Liver (tissue), 9 donors: ENCODE data around the gene PANK2. TPM values are rescaled to one million over a fixed set of nuclear protein-coding genes. Genes with fewer than 3 reads are reported as not detected.

Source experiments
- DNase-seq: peaks from one replicate; pipeline ENCODE4 v3.0.0-alpha.2; 2017; ENCODE audit warnings: low spot score
- H3K27ac ChIP-seq, 2 donors: one replicate each; pipeline ENCODE4 v1.7.0; 2013; ENCODE audit warnings: inconsistent platforms in 2 of 2, low read length in 2 of 2, control low read depth in 1 of 2, low read depth in 1 of 2, mild to moderate bottlenecking in 1 of 2
- H3K27me3 ChIP-seq, 4 donors: one replicate each; pipeline versions ENCODE4 v1.6.1 to v1.7.0; 2013; ENCODE audit warnings: low read length in 3 of 4, inconsistent platforms in 1 of 4, mild to moderate bottlenecking in 1 of 4, moderate library complexity in 1 of 4; ENCODE audit not compliant: control insufficient read depth in 4 of 4, insufficient read depth in 4 of 4
- H3K36me3 ChIP-seq, 4 donors: one replicate each; pipeline versions ENCODE4 v1.6.1 to v1.7.0; 2013; ENCODE audit warnings: low read length in 3 of 4, mild to moderate bottlenecking in 3 of 4, low read depth in 1 of 4, moderate library complexity in 1 of 4; ENCODE audit not compliant: control insufficient read depth in 4 of 4, insufficient read depth in 3 of 4
- H3K4me1 ChIP-seq, 4 donors: one replicate each; pipeline versions ENCODE4 v1.6.1 to v1.7.0; 2013; ENCODE audit warnings: low read length in 3 of 4, mild to moderate bottlenecking in 3 of 4, moderate library complexity in 1 of 4; ENCODE audit not compliant: control insufficient read depth in 4 of 4, insufficient read depth in 4 of 4
- H3K4me3 ChIP-seq, 3 donors: one replicate each; pipeline versions ENCODE4 v1.6.1 to v1.7.0; 2013; ENCODE audit warnings: low read length in 3 of 3, control low read depth in 1 of 3, low read depth in 1 of 3, mild to moderate bottlenecking in 1 of 3
- H3K9ac ChIP-seq, 2 donors: one replicate each; pipeline ENCODE4 v1.7.0; 2013; ENCODE audit warnings: low read length in 2 of 2, mild to moderate bottlenecking in 2 of 2, moderate library complexity in 2 of 2, control low read depth in 1 of 2, low read depth in 1 of 2
- H3K9me3 ChIP-seq, 4 donors: one replicate each; pipeline versions ENCODE4 v1.6.1 to v1.7.0; 2013; ENCODE audit warnings: low read length in 3 of 4; ENCODE audit not compliant: control insufficient read depth in 4 of 4
- ATF3 ChIP-seq: IDR thresholded peaks from 2 replicates; pipeline ENCODE4 v1.6.1; 2016; ENCODE audit warnings: antibody characterized with exemption
- EGR1 ChIP-seq, 2 donors: IDR thresholded peaks; 2 replicates each; pipeline ENCODE4 v1.6.1; 2016 to 2018; ENCODE audit warnings: antibody characterized with exemption in 2 of 2, low read depth in 2 of 2
- FOXA1 ChIP-seq: IDR thresholded peaks from 2 replicates; pipeline ENCODE4 v1.6.1; 2016; ENCODE audit warnings: antibody characterized with exemption
- FOXA2 ChIP-seq: IDR thresholded peaks from 2 replicates; pipeline ENCODE4 v1.6.1; 2016; ENCODE audit warnings: antibody characterized with exemption
- GABPA ChIP-seq, 2 donors: IDR thresholded peaks in 1 of 2; conservative IDR thresholded peaks in 1 of 2; 2 replicates each; pipeline ENCODE4 v1.6.1; 2016; ENCODE audit warnings: antibody characterized with exemption in 2 of 2, mild to moderate bottlenecking in 1 of 2, moderate library complexity in 1 of 2
- HNF4A ChIP-seq, 2 donors: conservative IDR thresholded peaks; 2 replicates each; pipeline ENCODE4 v1.6.1; 2016; ENCODE audit warnings: antibody characterized with exemption in 2 of 2, mild to moderate bottlenecking in 2 of 2
- HNF4G ChIP-seq: IDR thresholded peaks from 2 replicates; pipeline ENCODE4 v1.6.1; 2016; ENCODE audit warnings: antibody characterized with exemption
- JUND ChIP-seq, 2 donors: IDR thresholded peaks; 2 replicates each; pipeline ENCODE4 v1.6.1; 2016; ENCODE audit warnings: antibody characterized with exemption in 2 of 2
- NR2F2 ChIP-seq: IDR thresholded peaks from 2 replicates; pipeline ENCODE4 v1.6.1; 2016; ENCODE audit warnings: antibody characterized with exemption
- RAD21 ChIP-seq, 2 donors: IDR thresholded peaks; 2 replicates each; pipeline ENCODE4 v1.6.1; 2016; ENCODE audit warnings: antibody characterized with exemption in 2 of 2, mild to moderate bottlenecking in 2 of 2
- RXRA ChIP-seq, 2 donors: IDR thresholded peaks; 2 replicates each; pipeline ENCODE4 v1.6.1; 2017 to 2018; ENCODE audit warnings: antibody characterized with exemption in 2 of 2, mild to moderate bottlenecking in 1 of 2
- SP1 ChIP-seq: IDR thresholded peaks from 2 replicates; pipeline ENCODE4 v1.6.1; 2018; ENCODE audit warnings: antibody characterized with exemption, mild to moderate bottlenecking
- TAF1 ChIP-seq: conservative IDR thresholded peaks from 2 replicates; pipeline ENCODE4 v1.6.1; 2016; ENCODE audit warnings: antibody characterized with exemption, mild to moderate bottlenecking
- YY1 ChIP-seq: IDR thresholded peaks from 2 replicates; pipeline ENCODE4 v1.6.1; 2016; ENCODE audit warnings: antibody characterized with exemption, mild to moderate bottlenecking
- WGBS: extraction: QIAGEN DNeasy Blood & Tissue Kit; methylation state at CpG from one replicate; pipeline ENCODE4 v1.1.7; 2013; 5-methylcytosine and 5-hydroxymethylcytosine counted together
- polyA plus RNA-seq, 2 donors: library from polyadenylated mRNA; stranded (reverse) in 1 of 2; unstranded in 1 of 2; fragments of 200-250 nt in 1 of 2; fragments of >200 nt in 1 of 2; fragmentation: Nextera tagmentation in 1 of 2; extraction: Ambion mirVana in 1 of 2; gene quantifications; one replicate each; pipeline versions ENCODE4 v1.2.1 to v1.2.3, GENCODE V29; 2013 to 2015
- total RNA-seq, 2 donors: library from RNA; depleted of rRNA; stranded (reverse); fragments of >200 nt; gene quantifications; one replicate each; pipeline ENCODE4 v1.2.3, GENCODE V29; 2014
- TF ChIP-seq, protein P1 (sequence below): IDR thresholded peaks from 2 replicates; pipeline ENCODE4 v1.6.1; 2016; ENCODE audit warnings: antibody characterized with exemption
- TF ChIP-seq, protein P2 (sequence below): IDR thresholded peaks from 2 replicates; pipeline ENCODE4 v1.6.1; 2016; ENCODE audit warnings: antibody characterized with exemption
- TF ChIP-seq, protein P3 (sequence below): IDR thresholded peaks from 2 replicates; pipeline ENCODE4 v1.6.1; 2016; ENCODE audit warnings: antibody characterized with exemption, mild to moderate bottlenecking
- TF ChIP-seq, protein P4 (sequence below): fragments of 150-350 bp; IDR thresholded peaks from 2 replicates; pipeline ENCODE4 v1.5.1; 2017; ENCODE audit warnings: improper control_type of control experiment, low read depth, low read length; ENCODE audit not compliant: missing input control
- donor health status: healthy.
- donor health status: healthy.
- donor health status: healthy.
- donor health status: healthy.
- donor health status: healthy.

PANK2 gene
- total and polyA plus RNA-seq, 4 donors = 10.6 to 27.7 (median 15.9) TPM

GRCh38 chr20:3924304-3925112, 35.3 kb downstream of the PANK2 start:
- H3K36me3 ChIP-seq = peaks cover 2 to 28% (median 13%) of the 10 kb centered on the region in 4 donors
- no peaks in the 10 kb centered on the region for H3K4me1 ChIP-seq
- no peak overlapping the region for H3K9ac ChIP-seq
- H3K4me3 ChIP-seq = no peak overlapping the region
- no peaks in the 10 kb centered on the region for H3K27me3 ChIP-seq
- no peak overlapping the region for H3K27ac ChIP-seq
- TF ChIP-seq HNF4A (conservative IDR thresholded peaks at IDR 0.05) = no peak
- TF ChIP-seq, protein P1, sequence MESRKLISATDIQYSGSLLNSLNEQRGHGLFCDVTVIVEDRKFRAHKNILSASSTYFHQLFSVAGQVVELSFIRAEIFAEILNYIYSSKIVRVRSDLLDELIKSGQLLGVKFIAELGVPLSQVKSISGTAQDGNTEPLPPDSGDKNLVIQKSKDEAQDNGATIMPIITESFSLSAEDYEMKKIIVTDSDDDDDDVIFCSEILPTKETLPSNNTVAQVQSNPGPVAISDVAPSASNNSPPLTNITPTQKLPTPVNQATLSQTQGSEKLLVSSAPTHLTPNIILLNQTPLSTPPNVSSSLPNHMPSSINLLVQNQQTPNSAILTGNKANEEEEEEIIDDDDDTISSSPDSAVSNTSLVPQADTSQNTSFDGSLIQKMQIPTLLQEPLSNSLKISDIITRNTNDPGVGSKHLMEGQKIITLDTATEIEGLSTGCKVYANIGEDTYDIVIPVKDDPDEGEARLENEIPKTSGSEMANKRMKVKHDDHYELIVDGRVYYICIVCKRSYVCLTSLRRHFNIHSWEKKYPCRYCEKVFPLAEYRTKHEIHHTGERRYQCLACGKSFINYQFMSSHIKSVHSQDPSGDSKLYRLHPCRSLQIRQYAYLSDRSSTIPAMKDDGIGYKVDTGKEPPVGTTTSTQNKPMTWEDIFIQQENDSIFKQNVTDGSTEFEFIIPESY = no peak
- 85% methylated on average over 13 of the region's 13 CpGs for WGBS
- H3K9me3 ChIP-seq = no peaks in the 10 kb centered on the region
- DNase-seq = no peak

- Histone ChIP-seq H3K36me3 (peaks cover 2 to 26% (median 13%) of the 10 kb centered on the region in 4 donors), H3K9ac (no peak overlapping the region)
- WGBS = 96% methylated on average over 11 of the region's 11 CpGs
Observed at GRCh38 chr20:3925113-3925695, 36.0 kb downstream of the PANK2 start.

More at GRCh38 chr20:3925113-3925695, 36.0 kb downstream of the PANK2 start:
- Histone ChIP-seq H3K27ac (no peak overlapping the region), H3K4me3 (no peak overlapping the region), H3K9me3 (no peaks in the 10 kb centered on the region), H3K27me3 (no peaks in the 10 kb centered on the region), H3K4me1 (no peaks in the 10 kb centered on the region)
- TF ChIP-seq, protein P2, sequence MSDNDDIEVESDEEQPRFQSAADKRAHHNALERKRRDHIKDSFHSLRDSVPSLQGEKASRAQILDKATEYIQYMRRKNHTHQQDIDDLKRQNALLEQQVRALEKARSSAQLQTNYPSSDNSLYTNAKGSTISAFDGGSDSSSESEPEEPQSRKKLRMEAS = no peak
- TF ChIP-seq TAF1 (no peak), JUND (IDR thresholded peaks at IDR 0.05) (no peak), HNF4G (no peak), RXRA (IDR thresholded peaks at IDR 0.05) (no peak), GABPA (IDR thresholded peaks at IDR 0.05 in 1 of 2, conservative IDR thresholded peaks at IDR 0.05 in 1 of 2) (no peak), FOXA1 (no peak), YY1 (no peak), RAD21 (IDR thresholded peaks at IDR 0.05) (no peak), HNF4A (conservative IDR thresholded peaks at IDR 0.05) (no peak), EGR1 (IDR thresholded peaks at IDR 0.05; ENCODE audit: low read depth in 2 of 2) (no peak), FOXA2 (no peak), ATF3 (no peak), NR2F2 (no peak), SP1 (no peak)
- TF ChIP-seq, protein P1 = no peak
- TF ChIP-seq, protein P3, sequence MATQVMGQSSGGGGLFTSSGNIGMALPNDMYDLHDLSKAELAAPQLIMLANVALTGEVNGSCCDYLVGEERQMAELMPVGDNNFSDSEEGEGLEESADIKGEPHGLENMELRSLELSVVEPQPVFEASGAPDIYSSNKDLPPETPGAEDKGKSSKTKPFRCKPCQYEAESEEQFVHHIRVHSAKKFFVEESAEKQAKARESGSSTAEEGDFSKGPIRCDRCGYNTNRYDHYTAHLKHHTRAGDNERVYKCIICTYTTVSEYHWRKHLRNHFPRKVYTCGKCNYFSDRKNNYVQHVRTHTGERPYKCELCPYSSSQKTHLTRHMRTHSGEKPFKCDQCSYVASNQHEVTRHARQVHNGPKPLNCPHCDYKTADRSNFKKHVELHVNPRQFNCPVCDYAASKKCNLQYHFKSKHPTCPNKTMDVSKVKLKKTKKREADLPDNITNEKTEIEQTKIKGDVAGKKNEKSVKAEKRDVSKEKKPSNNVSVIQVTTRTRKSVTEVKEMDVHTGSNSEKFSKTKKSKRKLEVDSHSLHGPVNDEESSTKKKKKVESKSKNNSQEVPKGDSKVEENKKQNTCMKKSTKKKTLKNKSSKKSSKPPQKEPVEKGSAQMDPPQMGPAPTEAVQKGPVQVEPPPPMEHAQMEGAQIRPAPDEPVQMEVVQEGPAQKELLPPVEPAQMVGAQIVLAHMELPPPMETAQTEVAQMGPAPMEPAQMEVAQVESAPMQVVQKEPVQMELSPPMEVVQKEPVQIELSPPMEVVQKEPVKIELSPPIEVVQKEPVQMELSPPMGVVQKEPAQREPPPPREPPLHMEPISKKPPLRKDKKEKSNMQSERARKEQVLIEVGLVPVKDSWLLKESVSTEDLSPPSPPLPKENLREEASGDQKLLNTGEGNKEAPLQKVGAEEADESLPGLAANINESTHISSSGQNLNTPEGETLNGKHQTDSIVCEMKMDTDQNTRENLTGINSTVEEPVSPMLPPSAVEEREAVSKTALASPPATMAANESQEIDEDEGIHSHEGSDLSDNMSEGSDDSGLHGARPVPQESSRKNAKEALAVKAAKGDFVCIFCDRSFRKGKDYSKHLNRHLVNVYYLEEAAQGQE = no peak
- TF ChIP-seq, protein P4, sequence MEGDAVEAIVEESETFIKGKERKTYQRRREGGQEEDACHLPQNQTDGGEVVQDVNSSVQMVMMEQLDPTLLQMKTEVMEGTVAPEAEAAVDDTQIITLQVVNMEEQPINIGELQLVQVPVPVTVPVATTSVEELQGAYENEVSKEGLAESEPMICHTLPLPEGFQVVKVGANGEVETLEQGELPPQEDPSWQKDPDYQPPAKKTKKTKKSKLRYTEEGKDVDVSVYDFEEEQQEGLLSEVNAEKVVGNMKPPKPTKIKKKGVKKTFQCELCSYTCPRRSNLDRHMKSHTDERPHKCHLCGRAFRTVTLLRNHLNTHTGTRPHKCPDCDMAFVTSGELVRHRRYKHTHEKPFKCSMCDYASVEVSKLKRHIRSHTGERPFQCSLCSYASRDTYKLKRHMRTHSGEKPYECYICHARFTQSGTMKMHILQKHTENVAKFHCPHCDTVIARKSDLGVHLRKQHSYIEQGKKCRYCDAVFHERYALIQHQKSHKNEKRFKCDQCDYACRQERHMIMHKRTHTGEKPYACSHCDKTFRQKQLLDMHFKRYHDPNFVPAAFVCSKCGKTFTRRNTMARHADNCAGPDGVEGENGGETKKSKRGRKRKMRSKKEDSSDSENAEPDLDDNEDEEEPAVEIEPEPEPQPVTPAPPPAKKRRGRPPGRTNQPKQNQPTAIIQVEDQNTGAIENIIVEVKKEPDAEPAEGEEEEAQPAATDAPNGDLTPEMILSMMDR = no peak
- no peak for DNase-seq
